Right atrium auricular region (tissue), 2 donors: ENCODE results near the gene PCARE. TPM values are rescaled to one million over a fixed set of nuclear protein-coding genes. Genes with fewer than 3 reads are reported as not detected.
"Not testable (repeated sequence)": the region's sequence is repeated elsewhere in the genome, so short reads cannot be mapped to it uniquely, and the experiment has no call there.

Experiments used
- DNase-seq: peaks from one replicate; pipeline ENCODE4 v3.0.0-alpha.2; 2019; ENCODE audit warnings: low spot score
- H3K27ac ChIP-seq, 2 donors: fragments of 200-600 bp; sonication (generic); 1 replicate in 1 of 2; 2 replicates in 1 of 2; pipeline ENCODE4 v1.5.1; 2016 to 2019
- H3K27me3 ChIP-seq, 2 donors: fragments of 200-600 bp; sonication (generic); one replicate each; pipeline versions ENCODE4 v1.5.1 to v1.6.0; 2017 to 2019
- H3K36me3 ChIP-seq: fragments of 200-600 bp; sonication (generic); one replicate; pipeline ENCODE4 v1.5.1; 2016
- H3K4me1 ChIP-seq, 2 donors: fragments of 200-600 bp; sonication (generic); one replicate each; pipeline versions ENCODE4 v1.5.1 to v1.6.0; 2017 to 2019
- H3K4me3 ChIP-seq, 2 donors: fragments of 200-600 bp; sonication (generic); 1 replicate in 1 of 2; 2 replicates in 1 of 2; pipeline ENCODE4 v1.5.1; 2017 to 2019; ENCODE audit warnings: mild to moderate bottlenecking in 1 of 2, moderate library complexity in 1 of 2
- H3K9me3 ChIP-seq, 2 donors: fragments of 200-600 bp; sonication (generic); one replicate each; pipeline ENCODE4 v1.5.1; 2019
- total RNA-seq, 2 donors: library from RNA; depleted of rRNA; stranded (reverse); fragments of >200 nt; gene quantifications; one replicate each; pipeline ENCODE4 v1.1.0, GENCODE V29; 2016
- TF ChIP-seq, protein P1 (sequence below), 2 donors: fragments of 200-600 bp; sonication (generic); IDR thresholded peaks; one replicate each; pipeline ENCODE4 v1.5.1; 2019; ENCODE audit warnings: antibody characterized with exemption in 2 of 2

Gene PCARE
- total RNA-seq, 2 donors from 2014 or later, result 0.79 to 2.2 TPM

- TF ChIP-seq, protein P1, sequence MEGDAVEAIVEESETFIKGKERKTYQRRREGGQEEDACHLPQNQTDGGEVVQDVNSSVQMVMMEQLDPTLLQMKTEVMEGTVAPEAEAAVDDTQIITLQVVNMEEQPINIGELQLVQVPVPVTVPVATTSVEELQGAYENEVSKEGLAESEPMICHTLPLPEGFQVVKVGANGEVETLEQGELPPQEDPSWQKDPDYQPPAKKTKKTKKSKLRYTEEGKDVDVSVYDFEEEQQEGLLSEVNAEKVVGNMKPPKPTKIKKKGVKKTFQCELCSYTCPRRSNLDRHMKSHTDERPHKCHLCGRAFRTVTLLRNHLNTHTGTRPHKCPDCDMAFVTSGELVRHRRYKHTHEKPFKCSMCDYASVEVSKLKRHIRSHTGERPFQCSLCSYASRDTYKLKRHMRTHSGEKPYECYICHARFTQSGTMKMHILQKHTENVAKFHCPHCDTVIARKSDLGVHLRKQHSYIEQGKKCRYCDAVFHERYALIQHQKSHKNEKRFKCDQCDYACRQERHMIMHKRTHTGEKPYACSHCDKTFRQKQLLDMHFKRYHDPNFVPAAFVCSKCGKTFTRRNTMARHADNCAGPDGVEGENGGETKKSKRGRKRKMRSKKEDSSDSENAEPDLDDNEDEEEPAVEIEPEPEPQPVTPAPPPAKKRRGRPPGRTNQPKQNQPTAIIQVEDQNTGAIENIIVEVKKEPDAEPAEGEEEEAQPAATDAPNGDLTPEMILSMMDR (IDR thresholded peaks at IDR 0.05), result no peak
- Histone ChIP-seq H3K4me1 (peaks cover 0 to 20% of the 10 kb centered on the region in 2 donors), H3K27me3 (no peaks in the 10 kb centered on the region), H3K4me3 (no peak overlapping the region), H3K9me3 (no peaks in the 10 kb centered on the region), H3K36me3 (no peaks in the 10 kb centered on the region), H3K27ac (peak overlapping the region in 1 of 2 donors; percentile 94)
- no peak for DNase-seq
Observed at GRCh38 chr2:29112379-29112778, 38.1 kb upstream of the PCARE start.

DNA sequence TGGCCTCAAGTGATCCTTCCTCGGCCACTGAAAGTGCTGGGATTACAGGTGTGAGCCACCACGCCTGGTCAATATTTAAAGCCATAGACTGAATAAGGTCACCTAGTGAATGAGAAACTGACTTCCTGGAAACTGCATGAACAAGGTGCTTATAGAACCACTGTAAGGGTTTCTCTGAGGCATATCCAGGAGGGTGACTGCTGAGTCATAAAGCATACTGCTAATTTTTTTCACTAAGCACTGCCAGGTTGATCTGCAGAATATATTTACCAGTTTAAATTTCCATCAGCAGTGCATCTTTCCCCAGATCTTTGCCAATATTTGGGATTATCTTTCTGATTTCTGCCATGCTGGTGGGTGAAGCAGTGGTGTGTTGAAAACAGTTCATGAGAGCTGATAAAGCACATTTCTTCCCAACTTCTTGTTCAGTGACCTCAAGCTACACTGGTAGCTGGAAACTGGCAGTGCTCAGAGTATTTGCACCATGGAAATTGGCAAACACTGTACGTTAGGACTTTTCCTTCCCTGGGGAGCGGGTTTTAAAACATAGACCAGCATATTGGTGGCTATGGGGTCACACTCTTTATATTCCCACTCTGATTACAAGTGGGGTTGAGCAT, 36.7 kb upstream of the PCARE start:
- H3K9me3 ChIP-seq, result no peaks in the 10 kb centered on the region
- H3K4me3 ChIP-seq, result no peak overlapping the region
- DNase-seq, result no peak
- peaks cover 0 to 12% of the 10 kb centered on the region in 2 donors for H3K4me1 ChIP-seq
- TF ChIP-seq, protein P1 (IDR thresholded peaks at IDR 0.05), result no peak
- H3K27me3 ChIP-seq, result no peaks in the 10 kb centered on the region
- no peak overlapping the region for H3K27ac ChIP-seq
- no peaks in the 10 kb centered on the region for H3K36me3 ChIP-seq

DNA sequence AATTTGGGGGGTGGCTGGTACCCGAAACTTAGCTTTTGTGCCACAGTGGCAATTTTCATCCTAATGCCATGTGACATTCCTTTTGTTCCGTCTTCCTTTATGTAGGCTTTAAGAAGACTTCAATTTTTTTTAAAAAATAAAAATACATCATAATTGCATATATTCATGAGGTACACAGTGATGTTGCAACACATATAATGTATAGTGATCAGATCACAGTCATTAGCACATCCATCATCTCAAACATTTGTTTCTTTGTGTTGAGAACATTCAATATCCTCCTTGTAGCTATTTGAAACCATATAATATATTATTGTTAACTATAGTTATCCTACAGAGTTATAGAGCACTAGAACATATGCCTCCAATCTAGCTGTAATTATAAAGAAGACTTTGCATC, 34.9 kb upstream of the PCARE start:
- Histone ChIP-seq H3K9me3 (no peaks in the 10 kb centered on the region), H3K4me3 (no peak overlapping the region), H3K4me1 (peaks cover 0 to 3% of the 10 kb centered on the region in 2 donors), H3K36me3 (no peaks in the 10 kb centered on the region), H3K27ac (no peak overlapping the region), H3K27me3 (no peaks in the 10 kb centered on the region)
- TF ChIP-seq, protein P1 (IDR thresholded peaks at IDR 0.05), result no peak
- DNase-seq, result no peak

GRCh38 chr2:29108225-29108624, 33.9 kb upstream of the PCARE start:
- TF ChIP-seq, protein P1 (IDR thresholded peaks at IDR 0.05), result no peak
- H3K4me3 ChIP-seq, result no peak overlapping the region

GRCh38 chr2:29107547-29107946, 33.2 kb upstream of the PCARE start:
- not testable (repeated sequence) for H3K4me3 ChIP-seq, H3K9me3 ChIP-seq, DNase-seq, H3K36me3 ChIP-seq, H3K27me3 ChIP-seq, H3K4me1 ChIP-seq, H3K27ac ChIP-seq

More at GRCh38 chr2:29108225-29108624, 33.9 kb upstream of the PCARE start:
- Histone ChIP-seq H3K9me3 (no peaks in the 10 kb centered on the region), H3K36me3 (no peaks in the 10 kb centered on the region), H3K27ac (no peak overlapping the region), H3K27me3 (no peaks in the 10 kb centered on the region), H3K4me1 (no peaks in the 10 kb centered on the region)
- DNase-seq, result no peak

DNA sequence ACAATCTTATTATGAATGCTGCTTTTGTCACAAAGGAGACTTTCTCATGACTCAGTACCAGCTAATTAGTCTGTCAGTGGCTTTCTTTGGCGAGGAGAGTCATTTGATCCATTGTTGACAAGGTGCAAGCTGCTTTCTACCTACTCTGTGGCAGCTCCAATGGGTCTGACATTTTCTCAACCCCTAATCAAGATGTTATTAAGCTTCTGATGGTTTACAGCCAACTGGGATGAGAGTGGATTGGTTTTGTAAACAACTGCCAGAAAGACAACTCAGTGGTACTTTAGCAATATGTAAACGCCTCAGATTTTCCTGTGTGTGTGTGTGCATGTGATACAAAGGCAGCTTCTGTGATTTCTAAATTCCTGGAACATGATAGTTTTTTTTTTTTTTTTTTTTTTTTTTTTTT, 32.7 kb upstream of the PCARE start:
- H3K27ac ChIP-seq, result no peak overlapping the region
- no peaks in the 10 kb centered on the region for H3K9me3 ChIP-seq
- no peaks in the 10 kb centered on the region for H3K36me3 ChIP-seq
- TF ChIP-seq, protein P1 (IDR thresholded peaks at IDR 0.05), result no peak
- H3K4me1 ChIP-seq, result no peaks in the 10 kb centered on the region
- no peaks in the 10 kb centered on the region for H3K27me3 ChIP-seq
- no peak for DNase-seq
- no peak overlapping the region for H3K4me3 ChIP-seq
